HG03064 (cell line): ENCODE results near the gene KRTAP4-1.
"Not testable (repeated sequence)": the region's sequence is repeated elsewhere in the genome, so short reads cannot be mapped to it uniquely, and the experiment has no call there.

Experiments used
- ATAC-seq: cut with Tn5 transposase; IDR thresholded peaks from one replicate; pipeline ENCODE4 v1.9.1; 2021; ENCODE audit warnings: low read depth; ENCODE audit not compliant: unreplicated experiment

The KRTAP4-1 gene

DNA sequence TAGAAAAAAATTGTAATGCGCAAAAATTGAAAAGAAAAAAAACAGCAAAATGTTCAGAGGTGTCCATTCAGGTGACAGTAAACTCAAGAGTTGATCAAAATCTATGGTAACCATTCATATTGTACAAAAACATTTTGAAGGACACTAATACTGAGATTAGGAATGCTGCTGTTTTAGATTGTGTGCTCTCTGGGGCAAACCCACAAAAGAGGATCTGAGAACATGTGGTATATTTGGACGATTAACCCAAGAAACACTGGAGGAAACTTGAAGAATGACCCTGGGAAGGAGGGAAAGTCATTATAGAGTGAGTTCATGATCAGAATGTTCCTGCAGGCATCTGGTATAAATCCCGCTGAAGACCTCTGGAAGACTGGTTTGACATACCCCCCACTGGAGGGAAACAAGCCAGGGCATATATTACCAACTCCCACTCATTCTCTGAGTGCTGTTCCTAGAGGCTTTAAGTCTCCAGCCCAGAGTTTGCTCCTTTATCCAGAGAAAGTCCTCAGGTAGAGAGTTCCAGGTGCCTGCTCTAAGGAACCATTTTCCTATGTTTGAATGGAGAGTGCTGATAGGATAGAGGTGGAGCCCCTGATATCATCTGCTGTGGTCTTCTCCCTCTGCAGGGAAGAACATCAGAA is 7.8 kb downstream of the KRTAP4-1 start:
- no peak for ATAC-seq

- ATAC-seq, result no peak
These were observed 12.8 kb downstream of the KRTAP4-1 start for GRCh38 chr17:41171886-41172285.

DNA sequence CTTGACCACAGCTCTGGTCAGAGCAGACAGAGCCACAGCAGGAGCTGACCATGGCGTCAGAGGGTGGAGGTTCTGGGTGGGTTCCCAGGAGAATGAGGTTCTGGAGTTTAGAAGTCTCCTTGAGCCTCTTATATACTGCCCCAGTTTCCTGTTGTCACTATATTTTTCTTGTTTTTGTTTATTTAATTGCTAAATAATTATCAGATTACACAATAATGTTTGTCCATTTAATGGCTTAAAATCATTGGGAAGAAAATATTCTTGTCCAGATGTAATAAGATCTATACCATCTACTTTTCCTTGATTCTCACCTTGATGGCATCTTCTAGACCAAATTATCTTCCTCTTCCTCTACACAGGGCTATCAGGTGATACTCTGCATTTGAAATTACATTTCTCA is 16.6 kb downstream of the KRTAP4-1 start, which contains the start of gene KRTAP4-3:
Gene KRTAP4-3 (minus strand): TSS at position 101 of the 400 bp plus-strand sequence. CDS start 49 bp downstream, at position 52.
- no peak for ATAC-seq

GRCh38 chr17:41167561-41167960 is 17.1 kb downstream of the KRTAP4-1 start:
- ATAC-seq, result no peak

DNA sequence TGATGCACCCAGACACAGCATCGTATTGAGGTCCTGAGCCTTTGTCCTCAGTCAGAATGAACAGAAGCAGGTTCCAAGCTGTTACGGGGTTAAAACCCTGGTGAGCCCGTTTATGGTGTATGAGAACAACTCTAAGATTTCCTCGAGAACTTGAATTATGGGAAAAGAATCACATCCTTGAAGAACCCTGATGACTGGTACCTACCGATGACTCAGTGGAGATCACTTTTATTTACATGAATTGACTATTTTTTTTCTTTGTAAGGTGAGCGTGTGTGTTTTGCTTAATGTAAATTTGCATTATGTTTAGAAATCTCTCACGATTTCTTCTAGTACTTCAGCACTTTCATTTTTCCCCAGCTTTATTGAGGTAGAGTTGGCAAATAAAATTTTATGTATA is 20.9 kb downstream of the KRTAP4-1 start:
- no peak for ATAC-seq

DNA sequence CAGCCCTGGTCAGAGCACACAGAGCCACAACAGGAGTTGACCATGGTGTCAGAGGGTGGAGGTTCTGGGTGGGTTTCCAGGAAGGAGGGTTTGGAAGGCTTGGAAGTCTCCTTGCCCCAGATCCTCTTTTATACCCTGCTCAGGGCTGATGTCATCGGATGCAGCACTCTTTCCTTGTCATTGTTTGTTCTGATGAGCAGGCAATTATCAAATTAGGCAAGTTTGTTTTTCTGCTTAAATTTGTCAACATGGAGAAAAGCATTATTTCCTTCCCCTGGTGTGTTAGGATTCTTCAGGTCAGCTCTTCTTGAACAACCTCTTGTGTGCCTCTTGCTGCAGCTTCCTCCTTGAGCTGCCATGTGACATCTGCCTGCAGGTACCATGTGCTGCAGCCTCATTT is 24.1 kb downstream of the KRTAP4-1 start, which contains the start of gene KRTAP4-4:
Gene KRTAP4-4 (minus strand): TSS at position 101 of the 400 bp plus-strand sequence. CDS start 57 bp downstream, at position 44.
- no peak for ATAC-seq

DNA sequence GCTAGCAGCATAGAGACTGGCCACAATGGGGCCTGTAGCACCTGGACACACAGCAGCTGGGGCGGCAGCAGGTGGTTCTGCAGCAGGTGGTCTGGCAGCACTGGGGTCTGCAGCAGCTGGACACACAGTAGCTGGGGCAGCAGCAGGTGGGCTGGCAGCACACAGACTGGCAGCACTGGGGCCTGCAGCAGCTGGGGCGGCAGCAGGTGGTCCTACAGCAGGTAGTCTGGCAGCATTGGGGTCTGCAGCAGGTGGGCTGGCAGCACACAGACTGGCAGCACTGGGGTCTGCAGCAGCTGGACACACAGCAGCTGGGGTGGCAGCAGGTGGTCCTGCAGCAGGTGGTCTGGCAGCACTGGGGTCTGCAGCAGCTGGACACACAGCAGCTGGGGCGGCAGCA is 24.5 kb downstream of the KRTAP4-1 start:
- not testable (repeated sequence) for ATAC-seq

DNA sequence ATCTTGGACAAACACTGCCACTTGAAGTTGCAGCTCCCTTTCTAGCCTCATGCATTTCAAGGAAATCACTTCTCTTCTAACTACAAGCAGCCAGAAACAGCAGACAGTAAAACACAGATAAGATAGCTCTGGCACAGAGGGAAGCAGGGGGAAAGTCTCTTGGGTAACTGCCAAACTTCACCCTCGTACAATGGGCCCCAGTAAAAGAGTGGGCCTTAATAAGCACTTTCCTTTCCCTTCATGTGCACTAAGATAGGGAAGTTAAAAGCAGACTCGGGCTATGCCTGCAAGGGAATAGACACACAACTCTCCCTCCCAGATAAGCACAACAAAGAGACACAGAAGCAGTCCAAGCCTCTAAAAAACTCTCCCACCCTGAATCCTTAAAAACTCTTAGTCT is 30.9 kb downstream of the KRTAP4-1 start:
- ATAC-seq, result no peak

DNA sequence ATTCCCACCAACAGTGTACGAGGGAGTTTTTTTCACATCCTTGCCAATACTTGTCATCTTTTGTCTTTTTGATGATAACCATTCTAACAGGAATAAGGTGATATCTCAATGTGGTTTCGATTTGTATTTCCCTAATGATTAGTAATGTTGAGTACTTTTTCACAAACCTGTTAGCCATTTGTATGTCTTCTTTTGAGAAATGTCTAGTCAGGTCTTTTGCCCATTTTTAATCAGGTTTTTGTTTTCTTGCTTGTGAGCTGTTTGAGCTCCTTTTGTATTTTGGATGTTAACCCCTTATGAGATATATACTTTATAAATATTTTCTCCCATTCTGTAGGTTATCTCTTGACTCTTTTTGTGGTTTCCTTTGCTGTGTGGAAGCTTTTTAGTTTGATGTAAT is 33.2 kb downstream of the KRTAP4-1 start:
- no peak for ATAC-seq

DNA sequence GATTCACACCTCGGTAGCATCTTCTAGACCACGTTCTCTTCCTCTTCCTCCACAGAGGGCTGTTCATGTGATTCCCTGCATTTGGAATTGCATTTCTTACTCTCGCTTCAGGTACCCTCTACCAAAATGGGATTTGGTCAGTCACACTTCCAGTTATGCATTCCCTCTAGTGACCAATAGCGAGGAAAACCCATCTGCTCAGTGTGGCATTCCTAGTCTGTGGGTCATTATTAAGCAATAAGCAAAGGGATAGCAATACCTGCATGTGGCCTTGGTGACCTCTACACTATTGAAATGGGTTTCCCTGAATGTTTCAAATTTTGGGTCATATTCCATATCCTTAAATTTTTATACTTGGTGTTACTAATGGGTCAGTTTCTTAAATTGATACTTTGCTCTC is 34.7 kb downstream of the KRTAP4-1 start:
- ATAC-seq, result no peak

- ATAC-seq, result no peak
These were observed 35.1 kb downstream of the KRTAP4-1 start, which contains the start of gene KRTAP4-5 for GRCh38 chr17:41149652-41149985. Gene KRTAP4-5, minus strand, starts transcription at chr17:41149825. Its CDS starts 58 bp downstream, at chr17:41149767.

- ATAC-seq, result not testable (repeated sequence)
These were observed 35.6 kb downstream of the KRTAP4-1 start for GRCh38 chr17:41148971-41149651.

DNA sequence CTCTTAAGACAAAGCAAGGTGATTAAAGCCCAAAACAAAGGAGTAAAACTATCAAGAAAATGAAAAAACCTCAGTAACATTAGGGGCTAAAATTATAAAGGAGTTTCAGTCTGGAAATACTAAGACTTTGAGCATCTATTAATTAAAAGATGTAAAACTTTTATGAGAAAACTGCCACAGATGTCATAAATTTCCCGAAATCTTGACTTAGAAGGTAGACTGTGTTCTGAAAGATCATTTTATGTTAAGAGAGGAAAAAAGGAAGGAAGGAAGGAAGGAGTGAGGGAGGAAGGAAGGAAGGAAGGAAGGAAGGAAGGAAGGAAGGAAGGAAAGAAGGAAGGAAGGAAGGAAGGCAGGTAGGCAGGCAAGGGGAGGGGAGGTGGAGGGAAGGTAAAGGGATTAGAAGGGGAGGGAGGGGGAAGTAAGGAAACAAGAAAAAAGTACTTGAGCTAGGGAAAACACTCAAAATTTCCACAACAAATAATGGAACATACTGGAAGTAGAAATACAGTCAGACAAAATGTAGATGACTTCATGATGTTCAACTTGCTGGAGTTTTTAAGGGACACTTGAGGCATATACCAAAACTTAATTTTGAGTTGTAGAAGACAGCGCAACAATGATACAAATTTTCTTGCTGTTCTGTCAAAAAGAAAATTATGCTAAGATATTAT is 37.0 kb downstream of the KRTAP4-1 start:
- no peak for ATAC-seq

GRCh38 chr17:41145261-41145660 is 39.5 kb downstream of the KRTAP4-1 start:
- ATAC-seq, result no peak

DNA sequence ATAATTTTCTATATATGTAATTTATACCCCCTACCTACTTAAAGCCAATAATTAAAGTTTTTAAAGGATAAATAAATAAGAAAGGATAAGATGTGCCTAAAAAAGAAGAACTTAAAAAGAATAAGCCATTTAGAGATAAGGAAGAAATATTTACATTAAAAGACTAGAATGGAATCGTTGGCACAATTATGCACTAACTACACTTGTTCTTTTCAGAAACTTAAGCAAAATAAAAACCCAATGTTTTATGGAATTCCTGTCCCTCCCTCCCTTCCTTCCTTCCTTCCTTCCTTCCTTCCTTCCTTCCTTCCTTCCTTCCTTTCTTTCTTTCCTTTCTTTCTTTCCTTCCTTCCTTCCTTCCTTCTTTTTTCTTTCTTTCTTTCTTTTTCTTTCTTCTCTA is 39.9 kb downstream of the KRTAP4-1 start:
- ATAC-seq, result no peak

DNA sequence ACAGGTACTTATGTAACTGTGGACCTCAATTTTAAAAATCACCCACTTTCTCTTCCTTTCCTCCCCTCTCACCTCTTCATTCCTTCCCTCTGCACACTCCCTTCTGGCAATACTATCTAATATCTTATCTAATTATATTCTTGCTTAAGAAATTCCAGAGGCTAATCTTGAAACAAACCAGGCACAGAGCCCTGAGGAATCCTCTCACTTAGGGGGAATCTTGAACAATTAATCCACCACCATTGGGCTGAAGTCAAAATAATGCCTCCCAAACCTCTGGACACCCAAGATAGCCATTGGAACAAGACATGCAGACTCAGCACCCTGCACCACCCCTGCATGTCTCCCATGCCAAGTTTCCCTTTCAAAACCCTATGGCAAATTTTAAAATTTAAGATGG is 43.4 kb downstream of the KRTAP4-1 start:
- no peak for ATAC-seq

GRCh38 chr17:41140360-41141131 is 44.2 kb downstream of the KRTAP4-1 start, which contains the start of gene KRTAP4-6:
Gene KRTAP4-6, minus strand, starts transcription at chr17:41140544. Its CDS starts 57 bp downstream, at chr17:41140487.
- no peak for ATAC-seq

- not testable (repeated sequence) for ATAC-seq
These were observed 44.8 kb downstream of the KRTAP4-1 start for GRCh38 chr17:41139865-41140264.
